Superior temporal gyrus (tissue), 1 donor: ENCODE results near the gene MEF2B.
"Not testable (repeated sequence)": the region's sequence is repeated elsewhere in the genome, so short reads cannot be mapped to it uniquely, and the experiment has no call there.

Source experiments
- DNase-seq: peaks from one replicate; pipeline ENCODE4 v3.0.0-alpha.2; 2016; ENCODE audit errors: extremely low spot score

Gene MEF2B

DNA sequence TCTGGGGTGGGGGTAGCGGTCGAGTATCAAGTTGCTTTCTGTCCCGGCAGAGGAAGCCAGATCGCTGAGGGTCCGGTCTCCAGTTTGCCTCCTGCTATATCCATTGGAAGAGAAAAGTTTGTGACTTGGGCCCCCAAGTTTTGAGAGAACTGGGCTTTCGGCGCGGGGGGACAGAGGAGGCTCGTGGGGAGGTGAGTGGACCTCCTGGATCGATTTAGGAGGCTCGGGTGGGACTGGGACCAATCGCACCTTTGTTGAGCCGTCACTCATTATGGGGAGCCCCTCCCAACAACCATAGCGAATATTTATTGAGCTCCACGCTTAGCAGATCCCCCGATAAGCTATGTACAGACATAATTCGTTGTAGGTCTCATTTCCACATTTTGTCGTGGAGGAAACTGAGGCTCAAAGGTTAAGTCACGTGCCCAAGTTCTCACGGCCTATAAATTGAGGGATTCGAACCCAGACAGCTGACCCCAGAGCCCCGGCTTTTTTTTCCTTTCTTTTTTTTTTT, 22.9 kb upstream of the MEF2B start:
- DNase-seq, result no peak

DNA sequence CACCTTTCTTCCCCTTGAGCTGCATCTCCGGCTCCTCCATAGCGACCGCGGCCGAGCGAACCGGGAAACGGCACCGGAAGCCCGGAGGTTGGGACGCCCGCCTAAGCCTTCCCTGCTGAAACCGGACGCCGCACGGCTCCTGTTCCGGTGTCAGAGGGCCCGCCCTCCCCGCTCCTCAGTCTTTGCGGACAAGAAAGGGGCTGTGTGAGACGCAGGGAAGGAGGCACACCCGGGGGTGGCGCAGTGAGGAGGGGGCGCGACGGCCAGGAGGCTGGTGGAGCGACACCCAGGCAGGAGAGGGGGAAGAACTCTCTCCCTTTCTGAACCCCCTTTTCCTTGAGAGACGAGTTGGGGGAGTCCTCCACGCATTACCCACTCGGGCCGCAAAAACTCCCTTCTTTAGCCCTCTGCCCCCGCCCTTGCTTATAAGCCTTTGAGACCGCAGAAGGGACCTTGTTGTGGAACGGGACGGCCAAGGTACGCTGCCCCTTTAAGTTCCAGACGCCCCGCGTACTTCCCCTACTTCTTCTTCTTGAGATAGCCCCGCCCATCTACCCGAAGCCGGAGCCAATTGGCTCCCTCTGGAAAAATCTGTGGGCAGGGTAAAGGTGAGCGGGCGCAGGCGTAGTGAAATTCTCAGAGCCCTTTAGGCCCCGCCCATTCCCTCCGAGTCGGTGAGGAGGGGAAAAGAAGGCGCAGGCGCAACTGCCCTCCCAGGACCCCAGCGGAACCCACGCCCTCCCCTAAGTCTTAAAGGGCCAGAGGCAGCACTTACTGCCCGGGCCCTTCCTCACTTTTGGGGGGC, 22.2 kb upstream of the MEF2B start, which contains the start of the genes BORCS8 and RFXANK:
BORCS8 (minus strand) TSS at position 75 of the 805 bp plus-strand sequence; CDS start at position 40, 35 bp downstream.
RFXANK (plus strand) TSS at position 181 of the 805 bp plus-strand sequence. CDS start 1,689 bp downstream, outside the sequence.
- DNase-seq, result peak; percentile 99

DNA sequence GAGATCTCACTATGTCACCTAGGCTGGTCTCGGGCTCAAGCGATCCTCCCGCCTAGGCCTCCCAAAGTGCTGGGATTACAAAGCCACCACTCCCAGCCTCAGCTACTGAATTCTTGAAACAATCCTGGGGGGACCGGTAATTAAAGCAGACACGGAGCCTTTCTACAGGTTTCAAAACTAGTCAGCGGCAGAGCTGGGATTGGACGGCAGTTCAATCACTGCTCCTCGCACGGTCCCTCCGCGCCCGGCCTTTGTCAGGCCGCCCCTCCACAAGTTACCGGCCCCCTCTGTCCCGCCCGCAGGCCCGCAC, 21.7 kb upstream of the MEF2B start:
- DNase-seq, result no peak

DNA sequence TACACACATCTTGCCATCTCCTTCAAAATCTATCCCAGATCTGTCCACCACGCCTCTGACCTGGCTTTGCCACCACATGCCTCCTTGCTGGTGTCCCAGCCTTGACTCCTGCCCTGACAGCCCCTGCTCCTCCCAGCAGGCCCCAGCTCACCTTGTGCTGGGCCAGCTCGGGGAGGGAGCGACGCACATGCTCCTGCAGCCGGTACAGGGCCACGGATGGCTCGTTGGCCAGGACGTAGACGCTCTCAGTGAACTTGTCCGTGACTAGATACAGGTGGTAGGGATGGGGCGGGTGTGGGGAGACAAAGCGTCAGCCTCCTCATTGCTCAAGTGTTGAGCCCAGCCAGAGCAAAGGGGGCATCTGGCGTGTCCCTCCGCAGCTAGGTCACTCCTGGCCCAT, 16.7 kb upstream of the MEF2B start:
- no peak for DNase-seq

DNA sequence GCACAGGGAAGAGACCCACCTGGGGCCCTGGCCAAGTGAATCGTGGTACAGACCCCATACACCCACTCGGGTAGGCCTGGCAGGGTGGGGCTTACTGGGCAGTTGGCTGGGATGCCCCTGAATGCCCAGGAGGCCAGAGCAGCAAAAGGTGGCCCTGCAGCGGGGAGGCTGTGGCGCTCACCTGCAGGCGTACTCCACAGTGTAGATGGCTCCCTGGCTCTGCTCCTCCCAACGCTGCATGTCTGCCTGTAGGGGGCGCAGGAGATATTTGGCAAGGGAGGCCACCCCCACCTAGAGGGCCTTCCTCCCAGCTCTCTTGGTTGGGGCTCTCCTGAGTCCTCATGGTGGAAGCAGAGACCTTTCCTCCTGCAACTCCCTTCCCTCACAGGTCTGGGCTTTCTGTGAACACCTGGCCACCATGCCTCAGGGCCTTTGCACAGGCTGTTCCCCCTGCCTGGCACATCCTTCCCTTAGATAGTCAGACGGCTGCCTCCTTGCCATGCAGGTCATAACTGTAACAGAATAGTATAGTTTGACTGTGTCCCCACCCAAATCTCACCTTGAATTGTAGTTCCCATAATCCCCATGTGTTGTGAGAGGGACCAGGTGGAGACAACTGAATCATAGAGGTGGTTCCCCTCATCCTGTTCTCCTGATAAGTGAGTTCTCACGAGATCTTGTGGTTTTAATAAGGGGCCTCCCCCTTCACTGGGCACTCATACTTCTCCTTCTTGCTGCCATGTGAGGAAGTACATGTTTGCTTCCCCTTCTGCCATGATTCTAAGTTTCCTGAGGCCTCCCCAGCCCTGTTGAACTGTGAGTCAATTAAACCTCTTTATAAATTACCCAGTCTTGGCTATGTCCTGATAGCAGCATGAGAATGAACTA, 16.0 kb upstream of the MEF2B start:
- DNase-seq, result no peak

DNA sequence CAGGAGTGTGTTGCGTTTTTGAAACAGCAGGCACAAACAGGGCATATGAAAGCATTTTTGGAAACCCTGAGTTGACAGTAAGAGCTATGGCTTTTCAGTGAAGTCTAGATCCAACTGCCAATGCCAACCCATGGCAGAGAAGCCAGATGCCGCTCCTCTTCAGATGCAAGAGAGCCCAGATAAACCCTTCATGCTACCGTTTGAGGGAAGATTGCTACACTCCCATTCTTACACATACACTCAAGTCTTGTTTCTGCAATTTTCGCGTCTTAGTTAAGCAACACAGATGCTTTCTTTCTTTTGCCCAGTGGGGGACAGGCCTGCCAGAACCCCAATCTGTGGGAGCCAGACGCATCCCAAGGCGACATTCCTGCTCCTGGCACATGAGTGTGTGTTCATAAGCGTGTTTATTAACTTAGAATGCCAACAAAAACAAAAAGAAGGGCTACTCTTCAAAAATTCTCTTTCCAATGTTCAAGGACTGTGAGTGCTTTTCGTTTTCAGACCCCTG, 11.5 kb upstream of the MEF2B start:
- no peak for DNase-seq

DNA sequence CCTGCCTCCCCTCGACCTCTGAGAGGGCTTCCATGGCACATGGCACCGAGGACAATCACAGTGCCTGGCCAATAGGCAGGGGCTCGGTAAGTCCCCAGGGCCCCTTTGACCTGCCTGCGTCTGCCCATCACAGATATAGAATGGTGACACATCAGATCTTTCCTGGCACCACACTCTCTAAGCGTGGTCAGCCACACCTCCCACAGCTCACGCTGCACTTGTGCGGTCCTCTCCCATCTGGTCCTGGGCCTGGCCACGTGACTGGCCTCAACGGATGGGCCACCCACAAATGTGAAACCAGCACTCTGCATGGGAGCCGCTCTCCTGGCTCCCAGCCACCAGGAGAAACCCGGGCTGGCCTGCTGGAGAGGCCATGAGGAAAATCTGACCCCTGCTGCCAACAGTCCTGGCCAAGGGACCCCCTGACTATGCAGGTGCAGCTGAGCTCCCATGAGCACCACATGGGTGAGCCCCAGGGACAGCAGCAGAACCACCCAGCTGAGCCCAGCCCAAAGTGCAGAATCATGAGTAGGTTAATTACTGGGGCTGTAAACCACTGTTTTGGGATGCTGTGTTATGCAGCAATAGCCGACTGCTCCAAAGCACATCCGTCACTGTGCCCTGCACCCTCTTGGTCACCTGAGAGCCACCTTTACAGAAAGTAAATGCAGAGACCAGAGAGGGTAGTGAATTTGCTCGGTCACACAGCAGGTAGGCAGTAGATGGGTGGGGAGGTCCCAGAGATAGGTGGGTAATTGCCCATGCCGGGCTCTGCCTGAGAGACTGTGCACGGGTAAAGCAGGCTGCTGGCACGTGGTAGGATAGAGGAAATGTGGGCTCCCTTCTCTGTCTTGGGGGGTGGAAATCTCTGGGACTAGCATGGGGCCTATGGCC, 9.7 kb upstream of the MEF2B start:
- no peak for DNase-seq

DNA sequence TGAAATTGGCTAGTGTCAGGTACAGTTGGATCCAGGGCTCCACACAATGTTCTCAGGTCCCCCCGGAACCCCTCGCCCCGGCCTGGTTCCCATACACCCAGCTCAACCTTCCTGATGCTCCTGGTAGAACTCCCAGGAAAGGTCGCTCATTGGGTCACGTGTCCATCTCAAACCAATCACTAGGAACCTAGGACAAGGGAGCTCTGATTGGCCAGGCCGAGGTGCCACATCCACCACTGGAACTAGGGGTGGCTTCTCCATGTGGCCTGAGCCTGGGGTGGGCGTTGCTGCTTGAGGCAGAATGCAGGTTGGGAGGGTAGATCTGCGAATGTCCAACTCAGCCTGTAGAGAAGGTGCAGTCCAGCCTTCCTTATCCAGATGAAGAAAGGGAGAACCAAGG, 6.9 kb upstream of the MEF2B start:
- DNase-seq, result no peak

DNA sequence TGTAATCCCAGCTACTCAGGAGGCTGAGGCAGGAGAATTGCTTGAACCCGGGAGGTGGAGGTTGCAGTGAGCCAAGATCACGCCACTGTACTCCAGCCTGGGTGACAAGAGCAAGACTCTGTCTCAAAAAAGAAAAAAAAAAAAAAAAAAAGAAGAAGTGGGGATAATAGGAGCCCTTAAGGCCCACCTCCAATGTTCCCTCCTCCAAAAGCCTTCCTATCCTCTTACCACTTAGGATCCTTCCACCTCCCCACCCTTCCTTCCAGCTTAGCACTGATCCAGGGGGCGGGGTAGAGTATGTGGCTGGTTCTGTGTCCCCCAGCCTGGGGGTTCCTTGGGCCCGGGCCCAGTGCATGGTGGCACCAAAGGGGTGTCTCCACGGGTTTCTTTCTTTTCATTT, 3.2 kb upstream of the MEF2B start:
- DNase-seq, result not testable (repeated sequence)

DNA sequence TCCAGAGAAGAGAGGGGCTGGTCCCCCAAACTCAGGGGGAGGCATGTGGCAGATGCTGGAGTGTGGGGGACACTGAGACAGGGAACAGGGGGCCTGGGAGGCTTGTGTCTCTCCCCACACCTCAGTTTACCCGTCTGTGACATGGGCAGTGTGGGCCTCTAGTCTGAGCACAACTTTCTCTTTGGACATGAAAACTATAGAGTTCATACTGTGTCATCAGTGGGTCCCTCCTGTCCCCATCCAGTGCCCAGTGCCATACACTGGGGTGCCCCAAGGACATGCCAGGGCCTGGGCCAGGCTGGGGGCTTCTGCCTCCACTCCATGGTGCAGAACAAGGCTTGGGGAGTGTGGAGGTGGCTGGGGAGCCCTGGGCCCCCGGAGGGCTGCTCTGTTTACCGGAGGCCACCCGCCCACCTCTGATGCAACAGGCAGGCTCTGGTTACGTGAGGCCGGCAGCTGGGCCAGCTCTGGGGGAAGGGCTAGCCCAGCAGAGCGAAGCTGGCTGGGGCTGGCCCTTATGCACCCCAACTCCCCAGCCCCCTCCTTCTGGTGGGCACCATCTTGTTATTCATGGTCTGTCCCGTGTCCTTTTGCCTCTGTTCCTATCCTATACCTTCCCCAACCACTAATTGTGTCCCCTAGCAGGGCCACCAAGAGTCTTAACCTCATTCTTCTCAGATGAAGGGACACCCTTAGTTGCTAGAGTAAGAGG, 1.9 kb upstream of the MEF2B start:
- no peak for DNase-seq

DNA sequence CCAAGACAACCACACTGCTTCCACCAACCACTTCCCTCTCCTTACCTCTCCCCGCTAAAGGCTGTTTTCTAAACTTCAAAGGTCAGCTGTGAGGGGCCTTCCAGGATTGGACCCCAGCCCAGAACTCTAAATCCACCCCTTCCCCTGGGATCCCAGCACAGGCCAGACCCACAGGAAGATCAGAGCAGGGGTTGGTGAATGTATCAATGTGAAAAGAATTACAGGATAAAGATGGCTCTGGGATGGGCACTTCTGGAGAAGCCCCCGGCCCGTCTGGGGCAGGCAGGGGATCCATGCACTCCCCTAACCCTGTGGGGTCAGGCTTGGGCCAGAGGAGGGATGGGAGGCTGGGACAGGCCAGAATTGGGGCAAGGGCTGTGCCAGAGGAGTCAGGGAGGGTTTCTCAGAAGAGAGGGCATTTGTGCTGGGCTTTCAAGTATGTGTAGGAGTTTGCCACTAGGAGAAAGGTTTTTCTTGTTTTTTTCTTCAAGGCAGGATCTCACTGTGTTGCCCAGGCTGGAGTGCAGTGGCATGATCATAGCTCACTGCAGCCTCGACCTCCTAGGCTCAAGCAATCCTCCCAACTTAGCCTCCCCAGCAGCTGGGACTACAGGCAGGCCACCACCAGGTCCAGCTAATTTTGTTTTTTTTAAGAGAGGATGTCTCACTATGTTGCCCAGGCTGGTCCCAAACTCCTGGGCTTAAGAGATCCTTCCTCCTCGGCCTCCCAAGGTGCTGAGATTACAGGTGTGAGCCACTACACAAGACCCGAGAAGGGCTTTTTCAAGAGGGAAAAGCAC, 1.0 kb upstream of the MEF2B start:
- DNase-seq, result no peak

DNA sequence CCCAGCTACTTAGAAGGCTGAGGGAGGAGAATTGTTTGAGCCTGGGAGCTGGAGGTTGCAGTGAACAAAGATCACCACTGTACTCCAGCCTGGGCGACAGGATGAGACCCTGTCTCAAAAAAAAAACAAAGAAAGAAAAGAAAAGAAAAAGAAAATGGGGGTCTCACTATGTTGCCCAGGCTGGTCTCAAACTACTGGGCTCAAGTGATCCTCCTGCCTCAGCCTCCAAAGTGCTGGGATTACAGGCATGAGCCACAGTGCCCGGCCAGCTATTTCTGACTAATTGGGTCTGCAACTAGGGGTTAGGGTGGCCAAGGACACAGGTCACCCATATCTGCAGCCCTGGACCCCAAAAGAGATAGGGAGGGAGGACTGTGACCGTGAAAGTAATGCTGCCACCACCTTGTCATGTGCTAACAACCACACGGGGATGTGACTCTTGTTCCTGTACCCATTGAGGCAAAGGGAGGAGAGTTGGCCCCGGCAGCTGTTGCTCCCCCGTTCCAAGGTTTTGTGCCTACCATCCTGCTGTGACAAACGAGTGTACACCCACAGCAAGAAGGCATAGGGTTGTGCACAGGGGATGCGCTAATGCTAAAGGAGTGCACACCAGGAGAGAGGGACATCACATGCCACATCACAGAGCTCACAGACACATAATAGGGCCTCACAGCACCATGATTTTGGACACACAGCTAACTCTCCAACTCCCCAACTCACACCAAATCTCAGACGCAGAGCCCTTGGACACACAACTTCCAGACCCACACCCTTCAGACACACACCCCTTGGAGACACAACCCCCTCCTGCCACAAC, 619 bp downstream of the MEF2B start:
- DNase-seq, result no peak

DNA sequence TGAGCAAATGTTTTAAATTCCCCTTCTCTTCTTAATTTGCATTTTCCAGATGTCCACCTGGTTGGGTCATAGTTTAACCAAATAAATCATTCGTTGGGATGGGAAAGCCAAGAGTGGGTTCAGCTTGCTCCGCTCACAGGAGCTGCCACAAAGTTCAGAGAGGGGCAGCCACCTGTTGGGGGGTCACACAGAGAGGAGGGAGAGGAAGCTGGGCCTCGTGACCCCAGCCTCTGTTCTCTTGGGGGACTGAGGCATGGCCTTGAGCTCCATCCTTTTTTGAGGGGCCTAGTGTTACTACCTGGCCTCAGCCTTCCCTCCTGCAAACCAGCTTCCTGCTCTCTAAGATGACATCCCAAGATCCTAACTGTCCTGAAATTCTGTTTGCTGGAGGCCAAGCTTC, 2.5 kb downstream of the MEF2B start:
- DNase-seq, result no peak

DNA sequence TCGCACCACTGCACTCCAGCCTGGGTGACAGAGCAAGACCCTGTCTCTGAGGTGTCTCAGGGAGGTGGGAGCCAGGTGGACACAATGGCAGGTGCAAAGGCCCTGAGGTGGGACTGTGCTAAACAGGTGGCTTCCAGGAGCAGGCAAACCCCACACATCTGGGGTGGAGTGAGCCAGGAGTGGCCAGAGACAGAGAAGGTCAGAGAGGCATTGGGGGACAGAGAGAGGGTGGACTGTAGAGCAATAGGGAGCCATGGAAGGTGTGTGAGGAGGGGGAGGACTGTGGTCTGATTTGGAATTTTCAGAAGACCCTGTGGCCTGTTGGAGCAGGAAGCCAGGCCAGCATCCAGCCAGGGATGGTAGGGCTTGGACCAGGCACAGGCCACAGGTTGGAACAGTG, 4.7 kb downstream of the MEF2B start:
- DNase-seq, result no peak

DNA sequence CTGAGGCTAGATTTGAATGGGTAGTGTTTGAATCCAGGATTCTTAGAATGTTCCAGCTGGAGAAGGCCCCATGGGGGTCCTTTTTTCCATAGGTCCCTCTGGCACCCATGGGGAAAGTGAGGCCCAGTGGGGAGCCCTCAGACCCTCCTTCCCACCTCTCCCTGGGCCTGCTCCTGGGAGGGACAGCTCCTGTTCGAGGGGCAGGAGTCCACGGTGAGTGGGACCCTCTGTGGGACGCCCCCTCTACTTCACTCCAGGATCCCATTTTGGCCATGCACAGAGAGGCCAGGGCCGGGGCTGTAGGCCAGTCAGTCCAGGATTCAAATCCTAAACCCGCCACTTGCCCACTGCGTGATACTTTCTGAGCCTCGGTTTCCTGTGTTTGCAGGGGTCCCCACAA, 7.6 kb downstream of the MEF2B start:
- DNase-seq, result no peak

DNA sequence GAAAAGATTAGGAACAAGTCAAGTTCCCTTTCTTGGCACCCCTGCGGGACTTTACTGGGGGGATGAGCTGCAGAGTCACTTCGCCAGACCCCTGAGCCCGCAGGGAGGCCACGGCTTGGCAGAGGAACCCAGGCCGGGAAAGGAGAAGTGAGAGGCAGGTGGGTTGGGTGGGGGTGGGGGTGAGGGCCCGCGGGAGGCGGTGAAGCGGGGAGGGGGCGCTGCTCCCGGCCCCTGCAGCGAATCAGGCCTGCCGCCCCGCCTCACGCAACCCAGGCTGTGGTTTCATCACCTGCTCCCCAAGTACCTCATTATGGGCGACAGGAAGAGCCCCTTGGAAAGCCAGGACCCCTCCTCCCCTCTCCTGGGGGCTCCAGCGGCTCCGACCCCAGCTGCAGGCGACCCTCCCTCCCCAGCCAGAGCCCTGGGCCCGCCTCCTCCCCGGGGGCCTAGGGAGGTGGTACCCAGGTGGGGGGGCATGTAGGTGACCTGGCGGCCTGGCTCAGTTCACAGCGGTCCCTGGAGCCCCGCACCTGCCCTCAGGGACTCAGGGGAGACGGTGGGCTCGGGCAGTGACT, 9.5 kb downstream of the MEF2B start:
- no peak for DNase-seq

DNA sequence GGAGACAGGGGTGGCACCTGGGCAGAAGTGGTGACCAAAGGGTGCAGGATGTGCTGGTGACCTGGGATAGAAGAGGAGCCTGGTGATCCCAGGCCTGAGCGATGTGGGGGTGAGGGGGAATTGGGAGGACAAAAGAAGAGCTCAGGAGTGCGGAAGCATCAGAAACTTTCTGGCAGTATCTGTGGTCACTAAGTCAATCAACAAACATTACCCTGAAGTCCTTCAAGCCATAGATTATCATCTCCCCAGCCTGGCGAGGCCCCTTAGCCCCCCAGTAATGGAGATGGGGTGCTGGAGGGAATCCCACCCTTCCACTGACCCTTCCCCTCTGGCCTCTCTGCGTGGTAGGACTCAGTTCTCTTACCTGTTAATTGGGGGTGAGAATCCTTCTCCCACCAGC, 10.5 kb downstream of the MEF2B start:
- DNase-seq, result no peak

DNA sequence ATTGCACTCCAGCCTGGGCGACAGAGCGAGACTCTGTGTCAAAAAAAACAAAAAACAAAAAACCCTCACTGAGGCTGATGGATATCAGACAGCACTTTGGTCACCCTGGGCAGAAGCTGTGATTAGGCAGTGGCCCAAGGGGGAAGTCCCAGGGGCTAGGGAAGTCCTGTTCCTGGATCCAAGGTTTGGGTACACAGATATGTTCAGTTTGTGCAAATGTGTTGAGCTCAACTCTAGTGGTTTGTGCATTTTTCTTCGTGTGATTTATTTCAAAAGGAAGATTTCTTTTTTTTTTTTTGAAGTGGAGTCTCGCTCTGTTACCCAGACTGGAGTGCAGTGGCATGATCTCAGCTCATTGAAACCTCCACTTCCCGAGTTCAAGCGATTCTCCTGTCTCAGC, 12.3 kb downstream of the MEF2B start:
- no peak for DNase-seq
